ENCODE data around the gene SCAF8.
A peak's percentile ranks its signal among the peaks of the same experiment; 100 is the strongest.

SCAF8 gene

DNA sequence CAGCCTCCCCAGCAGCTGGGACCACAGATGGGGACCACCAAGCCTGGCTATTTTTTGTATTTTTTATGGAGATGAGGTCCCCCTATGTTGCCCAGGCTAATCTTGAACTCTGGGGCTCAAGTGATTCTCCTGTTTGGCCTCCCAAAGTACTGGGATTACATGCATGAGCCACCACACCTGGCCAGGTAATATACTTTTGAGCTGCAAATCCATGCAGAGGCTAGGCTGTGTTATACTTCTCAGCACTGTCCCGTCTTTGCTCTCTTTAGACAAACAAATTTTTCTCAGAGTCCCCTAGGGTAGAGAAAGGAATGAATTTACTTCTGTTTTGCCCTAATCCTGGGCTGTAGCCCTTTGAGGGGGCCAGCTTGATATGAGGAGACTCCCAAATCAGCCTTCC lies 13.4 kb upstream of the SCAF8 start:
- Histone ChIP-seq H3K4me3 (ENCODE audit: low read depth, low read length) (no peak overlapping the region), H3K4me1 (ENCODE audit: control insufficient read depth, insufficient read depth, low read length) (no peaks in the 10 kb centered on the region), H3K27ac (ENCODE audit: extremely low read depth, low read depth, low read length) (no peak overlapping the region), H3K9me3 (ENCODE audit: control insufficient read depth, insufficient read depth, low read depth, low read length) (no peaks in the 10 kb centered on the region), H3K36me3 (ENCODE audit: control insufficient read depth in 2 of 2, insufficient read depth in 1 of 2, low read length in 2 of 2) (no peaks in the 10 kb centered on the region)
- TF ChIP-seq KLF7 (tag by site-specific recombination; IDR thresholded peaks at IDR 0.05; ENCODE audit: borderline replicate concordance) (no peak), CTCF (tag by site-specific recombination; IDR thresholded peaks at IDR 0.05) (no peak), ZNF155 (tag by site-specific recombination; IDR thresholded peaks at IDR 0.05) (no peak), ZNF10 (tag by site-specific recombination; IDR thresholded peaks at IDR 0.05) (no peak), ZSCAN4 (tag by site-specific recombination; IDR thresholded peaks at IDR 0.05) (no peak)
- POLR2A ChIA-PET = interaction anchor here (0.6 kb wide), 1 partner anchor 326 kb away, joined by 12 read pairs; no protein-coding TSS in a partner anchor
- CTCF ChIA-PET = interaction anchor here (0.5 to 0.7 kb wide), 2 partner anchors 27 to 65 kb away, joined by 3 to 4 read pairs; no protein-coding TSS in a partner anchor

DNA sequence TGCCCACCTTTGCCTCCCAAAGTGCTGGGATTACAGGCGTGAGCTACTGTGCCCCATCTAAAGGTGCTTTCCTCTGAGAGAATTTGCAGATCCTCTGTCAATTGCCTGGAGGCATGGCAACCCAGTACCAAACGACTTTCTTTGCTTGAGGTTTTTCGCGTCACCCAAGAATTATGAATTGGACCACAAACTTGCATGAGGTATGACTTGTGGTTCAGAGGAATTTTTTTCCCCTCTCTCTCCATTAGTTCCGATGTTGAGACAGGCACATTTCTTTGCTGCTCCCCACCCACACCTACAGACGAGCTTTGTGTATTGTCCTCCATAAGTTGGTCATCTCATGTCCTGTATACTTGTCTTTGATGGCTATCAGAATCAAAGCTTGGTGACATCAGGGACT lies 11.8 kb upstream of the SCAF8 start:
- POLR2A ChIA-PET = no interaction called here
- no peaks in the 10 kb centered on the region for H3K9me3 ChIP-seq (ENCODE audit: control insufficient read depth, insufficient read depth, low read depth, low read length)

DNA sequence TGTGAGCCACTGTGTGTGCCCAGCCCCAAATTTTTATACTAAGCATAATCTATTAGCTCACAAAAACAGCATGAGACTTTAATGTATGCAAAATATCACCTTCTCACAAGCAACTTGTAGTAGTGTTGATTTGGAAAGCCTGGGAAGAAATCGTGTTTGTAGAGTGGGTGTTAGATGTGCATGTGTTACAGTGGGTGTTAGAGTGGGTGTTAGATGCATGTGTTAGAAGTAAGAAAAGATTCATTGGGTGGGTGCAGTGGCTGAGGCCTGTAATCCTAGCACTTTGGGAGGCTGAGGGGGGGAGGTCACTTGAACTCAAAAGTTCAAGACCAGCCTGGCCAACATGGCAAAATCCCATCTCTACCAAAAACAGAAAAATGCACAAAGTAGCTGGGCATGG lies 6.3 kb upstream of the SCAF8 start:
- POLR2A ChIA-PET = no interaction called here
- CTCF ChIA-PET = interaction anchor here (0.6 to 1.0 kb wide), 3 partner anchors 35 to 450 kb away, joined by 3 to 4 read pairs (median 3); no protein-coding TSS in a partner anchor

More for the DNA sequence above, 11.8 kb upstream of the SCAF8 start:
- Histone ChIP-seq H3K4me3 (ENCODE audit: low read depth, low read length) (no peak overlapping the region), H3K36me3 (ENCODE audit: control insufficient read depth in 2 of 2, insufficient read depth in 1 of 2, low read length in 2 of 2) (no peaks in the 10 kb centered on the region), H3K27ac (ENCODE audit: extremely low read depth, low read depth, low read length) (no peak overlapping the region), H3K4me1 (ENCODE audit: control insufficient read depth, insufficient read depth, low read length) (no peaks in the 10 kb centered on the region)
- CTCF ChIA-PET = interaction anchor here (0.6 to 1.0 kb wide), 3 partner anchors 25 to 186 kb away, joined by 3 to 5 read pairs (median 4); no protein-coding TSS in a partner anchor
- no peak for TF ChIP-seq ZNF768 (tag by site-specific recombination; IDR thresholded peaks at IDR 0.05)

DNA sequence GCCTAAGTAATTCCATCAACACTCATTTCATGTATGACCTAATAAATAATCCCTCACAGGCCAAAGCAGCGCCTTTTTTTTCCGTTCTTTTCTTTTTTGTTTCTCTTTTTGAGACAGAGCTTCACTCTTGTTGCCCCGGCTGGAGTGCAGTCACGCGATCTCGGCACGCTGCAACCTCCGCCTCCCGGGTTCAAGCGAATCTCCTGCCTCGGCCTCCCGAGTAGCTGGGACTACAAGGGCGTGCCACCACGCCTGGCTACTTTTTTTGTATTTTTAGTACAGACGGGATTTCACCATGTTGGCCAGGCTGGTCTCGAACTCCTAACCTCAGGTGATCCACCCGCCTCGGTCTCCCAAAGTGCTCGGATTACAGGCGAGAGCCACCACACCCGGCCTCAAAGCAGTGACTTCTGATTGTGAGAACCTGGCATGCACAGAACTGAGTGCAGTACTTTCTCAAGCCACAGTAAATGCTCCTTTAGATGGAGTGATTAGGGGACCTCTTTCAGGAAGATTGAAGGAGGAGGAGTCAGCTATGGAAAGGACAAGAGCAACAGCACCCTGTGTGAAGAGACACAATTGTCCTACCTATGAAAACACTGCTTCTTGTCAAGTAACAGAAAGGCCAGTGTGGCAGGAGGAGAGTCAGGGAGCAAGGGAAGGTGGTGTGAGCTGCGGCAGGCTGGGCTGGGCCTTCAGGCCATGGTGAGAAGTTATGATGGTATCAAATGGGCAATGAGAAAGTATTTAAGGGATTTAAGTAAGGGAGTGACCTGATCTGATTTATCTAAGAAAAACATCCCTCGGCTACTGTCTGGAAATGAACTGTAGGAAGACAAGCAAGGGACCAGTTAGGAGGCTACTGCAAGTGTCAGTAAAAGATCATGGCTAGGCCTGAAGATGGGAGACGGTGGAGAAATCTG lies 1.7 kb upstream of the SCAF8 start:
- peaks cover 0 to 4% of the 10 kb centered on the region in 2 experiments; a peak in 1 of 3 replicates for H3K36me3 ChIP-seq (ENCODE audit: control insufficient read depth in 2 of 2, insufficient read depth in 1 of 2, low read length in 2 of 2)
- no peak overlapping the region for H3K4me3 ChIP-seq (ENCODE audit: low read depth, low read length)
- ChIA-PET POLR2A (interaction anchor here (0.7 kb wide), 1 partner anchor 94 kb away, joined by 3 read pairs; no protein-coding TSS in a partner anchor), CTCF (interaction anchor here (0.6 to 1.8 kb wide), 6 partner anchors 8 to 127 kb away, joined by 3 to 9 read pairs (median 4); no protein-coding TSS in a partner anchor)
- H3K4me1 ChIP-seq (ENCODE audit: control insufficient read depth, insufficient read depth, low read length) = peaks cover 7% of the 10 kb centered on the region
- no peak overlapping the region for H3K27ac ChIP-seq (ENCODE audit: extremely low read depth, low read depth, low read length)
- no peaks in the 10 kb centered on the region for H3K9me3 ChIP-seq (ENCODE audit: control insufficient read depth, insufficient read depth, low read depth, low read length)
- no peak for TF ChIP-seq GLI2 (tag by site-specific recombination; IDR thresholded peaks at IDR 0.05; ENCODE audit: borderline replicate concordance, low read depth)
- TF ChIP-seq TSHZ1 (tag by site-specific recombination; IDR thresholded peaks at IDR 0.05; ENCODE audit: borderline replicate concordance) = no peak
- no peak for TF ChIP-seq ZFP41 (tag by site-specific recombination; IDR thresholded peaks at IDR 0.05; ENCODE audit: borderline replicate concordance)
- no peak for TF ChIP-seq KLF10 (tag by site-specific recombination; IDR thresholded peaks at IDR 0.05)

More for the DNA sequence above, 6.3 kb upstream of the SCAF8 start:
- no peak for TF ChIP-seq ZNF404 (tag by site-specific recombination; IDR thresholded peaks at IDR 0.05)
- peak; percentile 82 for TF ChIP-seq EGR2 (tag by site-specific recombination; IDR thresholded peaks at IDR 0.05; ENCODE audit: low read depth)
- TF ChIP-seq ZFHX2 (tag by site-specific recombination; conservative IDR thresholded peaks at IDR 0.05) = peak; percentile 76
- H3K9me3 ChIP-seq (ENCODE audit: control insufficient read depth, insufficient read depth, low read depth, low read length) = no peaks in the 10 kb centered on the region
- H3K36me3 ChIP-seq (ENCODE audit: control insufficient read depth in 2 of 2, insufficient read depth in 1 of 2, low read length in 2 of 2) = no peaks in the 10 kb centered on the region
- H3K27ac ChIP-seq (ENCODE audit: extremely low read depth, low read depth, low read length) = no peak overlapping the region
- H3K4me1 ChIP-seq (ENCODE audit: control insufficient read depth, insufficient read depth, low read length) = no peaks in the 10 kb centered on the region
- H3K4me3 ChIP-seq (ENCODE audit: low read depth, low read length) = no peak overlapping the region

Data from HEK293 (cell line).